GM19193 (cell line): Measurements from ENCODE around the gene NUMBL.

ENCODE experiments used
- POLR2A ChIP-seq: IDR thresholded peaks from 4 replicates; pipeline ENCODE4 v1.6.1; 2011; ENCODE audit not compliant: insufficient read depth, insufficient read length; ENCODE audit errors: extremely low read depth

Gene NUMBL

GRCh38 chr19:40700083-40700482 lies 9.6 kb upstream of the NUMBL start:
- no peak for TF ChIP-seq POLR2A

GRCh38 chr19:40697007-40697406 lies 6.6 kb upstream of the NUMBL start:
- TF ChIP-seq POLR2A: no peak

GRCh38 chr19:40695881-40696280 lies 5.4 kb upstream of the NUMBL start:
- TF ChIP-seq POLR2A: no peak

DNA sequence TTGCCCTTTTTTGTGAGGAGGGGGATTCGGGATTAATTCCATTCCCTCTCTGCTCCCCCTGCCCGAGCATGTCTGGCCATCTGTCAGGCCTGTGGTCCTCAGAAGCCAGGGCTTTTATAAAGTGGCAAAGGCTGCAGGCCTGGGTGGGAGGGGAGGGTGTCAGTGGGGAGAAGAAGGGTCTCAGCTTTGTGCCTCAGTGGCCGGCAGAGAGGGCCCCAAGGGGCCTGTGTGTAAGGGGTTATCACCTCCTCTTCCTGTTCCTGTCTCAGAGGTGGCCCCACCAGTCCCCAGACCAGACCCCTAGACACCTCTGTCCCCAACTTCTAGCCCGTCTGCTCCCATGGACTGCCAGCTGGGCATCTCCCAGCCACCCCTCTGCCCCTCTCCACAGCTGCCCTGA lies 3.4 kb upstream of the NUMBL start:
- TF ChIP-seq POLR2A: no peak

- no peak for TF ChIP-seq POLR2A
These were observed 2.8 kb upstream of the NUMBL start for GRCh38 chr19:40693150-40693788.

- no peak for TF ChIP-seq POLR2A
These were observed 1.7 kb upstream of the NUMBL start for GRCh38 chr19:40692212-40692551.

DNA sequence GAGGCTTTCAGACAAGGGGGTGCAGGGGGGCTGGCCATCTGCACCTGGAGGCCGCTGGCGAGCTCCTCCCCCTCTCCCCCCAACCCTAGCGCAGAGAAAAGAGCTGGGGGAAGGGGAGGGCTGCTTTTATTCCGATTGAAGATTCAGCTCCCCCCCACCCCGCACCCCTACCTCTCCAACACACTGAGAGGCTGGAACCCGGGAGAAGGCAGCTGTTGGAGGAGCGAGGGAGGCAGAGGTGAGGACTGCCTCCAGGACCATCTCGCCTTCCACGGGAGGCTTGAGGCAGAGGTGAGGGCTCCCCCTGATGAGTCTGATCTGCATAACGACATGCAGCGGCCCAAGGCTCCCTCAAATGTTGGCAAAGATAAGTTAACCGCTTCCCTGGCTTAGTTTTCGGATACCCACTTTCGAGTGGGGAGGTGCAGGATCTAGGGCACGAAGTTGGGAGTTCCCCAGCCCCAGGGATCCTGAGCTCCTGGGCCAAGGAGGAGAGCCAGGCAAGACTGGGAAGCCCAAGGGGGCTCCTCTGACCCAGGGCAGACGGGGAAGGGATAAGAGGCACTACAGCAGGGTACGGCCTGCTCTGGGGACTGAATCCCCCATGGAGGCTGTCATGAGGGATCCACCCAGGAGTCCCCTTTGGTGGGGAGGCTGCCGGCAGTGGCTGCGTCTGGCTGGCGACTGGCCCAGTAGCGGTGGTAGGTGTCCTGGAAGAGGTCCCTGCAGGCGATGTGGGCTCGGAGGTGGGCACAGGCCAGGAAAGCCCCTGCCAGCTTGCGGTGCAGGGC lies 1.2 kb upstream of the NUMBL start:
- TF ChIP-seq POLR2A: no peak

DNA sequence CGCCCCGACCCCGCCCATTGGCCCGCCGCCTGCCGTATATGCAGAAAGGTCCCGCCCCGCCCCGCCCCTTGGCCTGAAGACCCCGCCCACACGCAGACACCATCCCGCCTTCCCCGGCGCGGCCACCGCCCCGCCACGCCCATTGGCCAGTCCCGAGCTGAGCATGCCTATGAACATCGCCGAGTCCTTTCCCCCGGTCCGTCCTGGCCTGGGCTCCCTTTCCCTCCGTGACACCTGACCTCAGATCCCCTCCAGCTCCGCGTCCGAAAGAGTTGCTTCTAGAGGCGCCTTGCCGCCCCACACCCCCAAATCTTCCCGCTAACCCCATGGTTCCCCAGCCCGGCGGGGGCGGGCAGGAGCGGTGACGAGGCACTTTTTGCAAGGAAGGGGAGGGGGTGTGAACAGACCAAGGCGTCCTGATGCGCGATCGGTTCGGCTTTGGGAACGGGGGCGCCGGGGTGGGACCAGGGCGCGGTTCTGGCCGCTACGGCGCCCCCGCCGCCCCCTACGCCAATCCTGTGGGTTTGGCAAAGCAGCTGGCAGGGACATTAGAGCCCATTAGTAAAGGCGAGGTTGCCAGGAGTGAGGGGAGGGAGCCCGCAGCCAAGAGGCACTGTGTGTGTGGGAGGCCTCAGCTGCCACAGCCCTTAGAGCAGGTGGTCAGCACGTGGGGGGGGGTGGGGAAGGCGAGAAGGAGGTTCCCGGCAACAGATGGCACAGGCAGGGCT lies 406 bp upstream of the NUMBL start:
- TF ChIP-seq POLR2A: no peak

DNA sequence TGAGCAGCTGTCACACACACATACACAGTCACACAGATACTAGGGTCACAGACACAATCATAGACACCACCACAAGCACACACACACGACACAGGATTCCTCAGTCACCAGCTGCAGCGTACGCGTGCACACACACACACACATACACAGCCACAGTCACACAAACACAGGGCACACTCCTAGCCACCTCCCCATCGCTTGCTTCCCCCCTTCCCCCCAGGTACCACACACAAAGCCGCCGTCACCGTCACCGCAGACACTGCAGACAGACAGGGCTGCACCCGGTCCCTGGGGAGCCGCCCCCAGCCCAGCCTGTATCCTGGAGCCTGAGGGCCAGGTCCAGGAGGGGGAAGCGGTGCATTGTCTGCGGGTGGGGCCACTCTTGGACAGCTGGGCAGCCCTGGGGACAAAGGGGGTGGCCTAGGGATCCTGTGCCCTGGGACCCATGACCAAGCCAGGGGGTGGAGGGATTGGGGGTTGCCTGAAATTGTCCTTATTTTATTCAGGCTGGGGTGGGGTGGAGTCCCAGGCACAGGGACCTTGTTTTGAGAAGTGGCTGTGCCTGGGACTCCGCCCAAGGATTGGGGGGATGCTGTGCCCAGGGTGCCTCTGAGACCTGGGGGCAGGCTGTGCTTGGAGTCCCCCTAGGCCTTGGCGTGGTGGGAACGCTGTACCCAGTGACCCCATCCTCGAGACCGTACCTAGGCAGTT lies 957 bp downstream of the NUMBL start:
- TF ChIP-seq POLR2A: no peak

DNA sequence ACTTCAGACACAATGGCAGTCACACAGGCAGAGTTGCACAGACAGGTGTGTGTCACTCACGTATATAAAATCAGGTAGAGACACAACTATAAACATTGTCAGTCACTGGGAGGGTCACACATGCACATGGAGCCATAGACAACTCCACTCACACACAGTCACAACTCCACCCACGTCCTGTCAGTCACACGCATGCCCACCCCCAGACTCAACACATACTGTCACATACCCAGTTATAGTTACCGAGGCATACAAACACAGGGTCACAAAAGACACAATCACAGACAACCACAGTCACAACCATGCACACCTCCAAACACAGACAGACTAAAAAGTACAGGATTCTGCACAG lies 1.5 kb downstream of the NUMBL start:
- TF ChIP-seq POLR2A: no peak

GRCh38 chr19:40688309-40688708 lies 2.1 kb downstream of the NUMBL start:
- TF ChIP-seq POLR2A: no peak

DNA sequence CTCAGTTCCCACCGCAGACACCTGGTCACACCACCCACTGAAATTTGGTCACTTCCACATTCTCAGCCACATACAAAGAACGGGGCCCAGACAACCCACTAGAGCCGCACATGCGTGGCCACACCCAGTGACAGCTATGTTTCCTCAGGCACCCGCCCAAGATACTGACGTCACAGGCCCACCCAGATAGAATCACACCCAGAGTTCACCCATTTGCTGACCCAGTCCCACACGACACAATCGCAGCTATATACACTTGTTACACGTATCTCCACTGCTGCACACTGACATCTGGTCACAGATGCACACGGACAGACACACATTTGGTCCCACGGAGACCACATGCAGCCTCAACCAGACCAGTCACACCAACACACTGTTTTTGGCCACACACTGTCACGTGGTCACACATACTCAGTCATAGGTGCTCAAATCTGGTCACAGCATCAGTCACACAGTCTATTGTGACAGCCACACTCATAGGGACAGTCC lies 2.9 kb downstream of the NUMBL start:
- peak; percentile 12 for TF ChIP-seq POLR2A

DNA sequence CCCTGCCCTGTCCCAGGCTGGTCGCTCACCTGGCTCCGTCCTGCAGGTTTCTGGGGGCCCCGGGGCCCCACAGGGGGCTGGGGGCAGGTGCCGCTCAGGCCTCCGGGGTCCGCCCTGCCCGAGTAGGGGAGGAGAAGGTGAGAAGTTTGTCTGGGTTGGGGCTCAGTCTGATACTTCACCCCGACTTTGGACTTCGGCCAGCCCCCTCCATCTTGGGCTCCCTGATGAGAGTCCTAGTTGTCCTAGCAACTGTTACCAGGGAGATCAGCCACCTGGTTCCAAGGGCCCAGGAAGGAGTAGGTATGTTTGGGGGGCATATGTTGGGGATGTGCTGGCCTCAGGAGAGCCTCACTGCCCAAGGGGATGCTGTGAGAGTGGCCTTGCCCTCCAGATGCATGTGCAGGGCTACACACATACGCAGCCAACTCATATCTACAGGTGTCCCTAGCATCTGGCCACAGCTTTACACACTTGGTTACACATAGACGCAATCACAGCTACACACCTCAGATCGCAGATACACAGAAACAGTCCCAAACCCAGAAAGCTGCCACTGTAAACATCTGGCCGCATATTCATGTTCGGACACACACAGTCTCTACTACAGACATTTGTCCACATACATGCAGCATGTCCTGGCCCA lies 3.4 kb downstream of the NUMBL start:
- no peak for TF ChIP-seq POLR2A

DNA sequence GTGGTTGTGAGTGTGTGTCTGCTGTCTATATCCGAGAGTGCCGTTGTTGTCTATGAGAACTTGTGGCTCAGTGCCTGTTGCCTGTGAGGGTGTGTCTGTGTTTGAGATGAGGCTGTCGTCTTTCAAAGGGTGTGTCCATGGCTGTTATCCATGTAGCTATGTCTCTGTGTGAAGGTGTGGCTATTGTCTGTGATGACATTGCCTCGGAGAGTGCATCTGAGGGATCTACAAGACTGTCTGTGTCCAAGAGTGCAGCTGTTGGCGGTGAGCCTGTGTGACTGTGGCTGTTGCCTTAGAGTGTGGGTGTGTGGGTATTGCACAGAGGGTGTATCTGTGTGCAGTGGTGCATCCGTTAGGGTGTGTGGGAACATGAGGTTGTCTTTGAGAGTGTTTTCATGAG lies 4.9 kb downstream of the NUMBL start:
- TF ChIP-seq POLR2A: no peak
